GM21515 (cell line): ENCODE data around the gene FAN1.
A peak's percentile ranks its signal among the peaks of the same experiment; 100 is the strongest.

ENCODE experiments used
- ATAC-seq: cut with Tn5 transposase; IDR thresholded peaks from one replicate; pipeline ENCODE4 v1.9.1; 2021; ENCODE audit not compliant: unreplicated experiment

FAN1 gene

GRCh38 chr15:30954674-30955073 lies 51.0 kb downstream of the FAN1 start:
- no peak for ATAC-seq

GRCh38 chr15:30956216-30957124 lies 52.8 kb downstream of the FAN1 start:
- ATAC-seq, result no peak

GRCh38 chr15:30958219-30958618 lies 54.5 kb downstream of the FAN1 start:
- no peak for ATAC-seq

- ATAC-seq, result no peak
These were observed 58.4 kb downstream of the FAN1 start for GRCh38 chr15:30962079-30962478.

- ATAC-seq, result no peak
These were observed 58.9 kb downstream of the FAN1 start for GRCh38 chr15:30962659-30963058.

- ATAC-seq, result no peak
These were observed 60.0 kb downstream of the FAN1 start for GRCh38 chr15:30963681-30964080.

GRCh38 chr15:30969724-30970123 lies 66.0 kb downstream of the FAN1 start:
- ATAC-seq, result no peak

- ATAC-seq, result no peak
These were observed 69.7 kb downstream of the FAN1 start for GRCh38 chr15:30973379-30973778.

- ATAC-seq, result no peak
These were observed 70.4 kb downstream of the FAN1 start for GRCh38 chr15:30974112-30974511.

- ATAC-seq, result no peak
These were observed 74.6 kb downstream of the FAN1 start for GRCh38 chr15:30978328-30978727.

- ATAC-seq, result no peak
These were observed 75.7 kb downstream of the FAN1 start for GRCh38 chr15:30979457-30979856.

- no peak for ATAC-seq
These were observed 80.4 kb downstream of the FAN1 start for GRCh38 chr15:30984118-30984517.

- ATAC-seq, result no peak
These were observed 80.8 kb downstream of the FAN1 start for GRCh38 chr15:30984542-30984941.

- ATAC-seq, result no peak
These were observed 81.4 kb downstream of the FAN1 start for GRCh38 chr15:30985081-30985531.

- ATAC-seq, result no peak
These were observed 86.3 kb downstream of the FAN1 start for GRCh38 chr15:30990036-30990435.

GRCh38 chr15:30990446-30991254 lies 86.9 kb downstream of the FAN1 start:
- peak; percentile 14 for ATAC-seq

- ATAC-seq, result peak; percentile 87
These were observed 87.8 kb downstream of the FAN1 start, which contains the start of gene MTMR10 for GRCh38 chr15:30991255-30992235. TSS of gene MTMR10 (minus strand) at chr15:30991628. CDS start at chr15:30991506, 122 bp downstream.

GRCh38 chr15:30992249-30992864 lies 88.6 kb downstream of the FAN1 start:
- no peak for ATAC-seq
